WTC11 (cell line): ENCODE data around the gene TADA2A. TPM values are rescaled to one million over a fixed set of nuclear protein-coding genes. Genes with fewer than 3 reads are reported as not detected.
"Not testable (repeated sequence)": the region's sequence is repeated elsewhere in the genome, so short reads cannot be mapped to it uniquely, and the experiment has no call there.

Experiments used
- ATAC-seq: fragments of 200-7000 bp; cut with Tn5 transposase; 2 replicates; pipeline ENCODE4 v1.10.0; 2021; ENCODE audit warnings: mild to moderate bottlenecking, moderate library complexity
- CTCF ChIA-PET: fragments of 300-600 bp; sonication (Branson Sonifier 250); formaldehyde crosslinking; loops from one replicate; lab custom pipeline; 2021; ENCODE audit warnings: antibody characterized with exemption; lab: Charles Lee
- POLR2A ChIA-PET: fragments of 350-600 bp; sonication (Branson Sonifier 250); formaldehyde crosslinking; loops from one replicate; lab custom pipeline; 2021; ENCODE audit warnings: antibody characterized with exemption; lab: Charles Lee
- DNase-seq: peaks from one replicate; pipeline ENCODE4 v3.0.0; 2021; ENCODE audit warnings: low spot score
- H3K27ac Mint-ChIP-seq: 2 replicates; pipeline ENCODE4 v1.8.0; 2021; ENCODE audit warnings: mixed read lengths
- H3K27me3 Mint-ChIP-seq: 2 replicates; pipeline ENCODE4 v1.8.0; 2021; ENCODE audit warnings: low read depth, mild to moderate bottlenecking, moderate library complexity, mixed read lengths
- H3K36me3 Mint-ChIP-seq: 2 replicates; pipeline ENCODE4 v1.8.0; 2021; ENCODE audit warnings: mixed read lengths
- H3K4me1 Mint-ChIP-seq: 2 replicates; pipeline ENCODE4 v1.8.0; 2022; ENCODE audit warnings: mixed read lengths
- H3K4me3 Mint-ChIP-seq: 2 replicates; pipeline ENCODE4 v1.8.0; 2021; ENCODE audit warnings: mild to moderate bottlenecking, moderate library complexity, mixed read lengths
- H3K9me3 Mint-ChIP-seq: 2 replicates; pipeline ENCODE4 v1.8.0; 2021; ENCODE audit warnings: mixed read lengths
- ATF3 ChIP-seq: sonication (generic); formaldehyde crosslinking; conservative IDR thresholded peaks from 2 replicates; pipeline ENCODE4 v1.8.1; 2022; ENCODE audit warnings: mild to moderate bottlenecking, missing genetic modification reagents
- ELF4 ChIP-seq: sonication (generic); formaldehyde crosslinking; IDR thresholded peaks from 2 replicates; pipeline ENCODE4 v1.8.1; 2022; ENCODE audit warnings: low read depth, mild to moderate bottlenecking, moderate library complexity, missing genetic modification reagents
- FOXK1 ChIP-seq: sonication (generic); formaldehyde crosslinking; IDR thresholded peaks from 2 replicates; pipeline ENCODE4 v1.8.0; 2022; ENCODE audit warnings: mild to moderate bottlenecking, moderate library complexity, missing genetic modification reagents
- MXD4 ChIP-seq: fragments of 250-450 bp; sonication (Bioruptor Pico); IDR thresholded peaks from 2 replicates; pipeline ENCODE4 v1.8.0; 2021; ENCODE audit warnings: mild to moderate bottlenecking, moderate library complexity, borderline replicate concordance
- MYBL2 ChIP-seq: sonication (generic); formaldehyde crosslinking; IDR thresholded peaks from 2 replicates; pipeline ENCODE4 v1.8.1; 2023; ENCODE audit warnings: mild to moderate bottlenecking, moderate library complexity, missing genetic modification reagents
- NFYB ChIP-seq: sonication (generic); formaldehyde crosslinking; conservative IDR thresholded peaks from 2 replicates; pipeline ENCODE4 v1.8.0; 2022; ENCODE audit warnings: low read depth, missing genetic modification reagents
- PREB ChIP-seq: sonication (generic); formaldehyde crosslinking; IDR thresholded peaks from 2 replicates; pipeline ENCODE4 v1.8.1; 2022; ENCODE audit warnings: mild to moderate bottlenecking, missing genetic modification reagents, moderate library complexity, borderline replicate concordance
- PRRX2 ChIP-seq: fragments of 250-450 bp; sonication (Bioruptor Pico); IDR thresholded peaks from 2 replicates; pipeline ENCODE4 v1.8.0; 2021; ENCODE audit warnings: mild to moderate bottlenecking
- SMAD3 ChIP-seq: sonication (generic); formaldehyde crosslinking; IDR thresholded peaks from 2 replicates; pipeline ENCODE4 v1.8.0; 2022; ENCODE audit warnings: missing genetic modification reagents, mild to moderate bottlenecking, borderline replicate concordance
- TCF7 ChIP-seq: sonication (generic); formaldehyde crosslinking; IDR thresholded peaks from 2 replicates; pipeline ENCODE4 v1.8.0; 2022; ENCODE audit warnings: mild to moderate bottlenecking, low read depth, missing genetic modification reagents, moderate library complexity
- ZNF121 ChIP-seq: sonication (generic); formaldehyde crosslinking; IDR thresholded peaks from 2 replicates; pipeline ENCODE4 v1.8.0; 2023; ENCODE audit warnings: missing genetic modification reagents
- ZNF281 ChIP-seq: sonication (generic); formaldehyde crosslinking; IDR thresholded peaks from 2 replicates; pipeline ENCODE4 v1.8.0; 2023; ENCODE audit warnings: mild to moderate bottlenecking, missing genetic modification reagents
- ZNF423 ChIP-seq: fragments of 250-450 bp; sonication (Bioruptor Pico); IDR thresholded peaks from 2 replicates; pipeline ENCODE4 v2.1.2; 2022; ENCODE audit warnings: mild to moderate bottlenecking, moderate library complexity
- ZNF671 ChIP-seq: fragments of 250-450 bp; sonication (Bioruptor Pico); IDR thresholded peaks from 2 replicates; pipeline ENCODE4 v1.8.0; 2021; ENCODE audit warnings: mild to moderate bottlenecking
- total RNA-seq: library from RNA; stranded (reverse); gene quantifications from 3 replicates; pipeline ENCODE4 v1.2.3, GENCODE V29; 2021
- TF ChIP-seq, protein P1 (sequence below): sonication (generic); formaldehyde crosslinking; IDR thresholded peaks from 2 replicates; pipeline ENCODE4 v1.8.1; 2023; ENCODE audit warnings: mild to moderate bottlenecking, missing genetic modification reagents, borderline replicate concordance
- TF ChIP-seq, protein P2 (sequence below): sonication (generic); formaldehyde crosslinking; IDR thresholded peaks from 2 replicates; pipeline ENCODE4 v1.8.1; 2022; ENCODE audit warnings: mild to moderate bottlenecking, moderate library complexity, missing genetic modification reagents
- TF ChIP-seq, protein P3 (sequence below): sonication (generic); formaldehyde crosslinking; IDR thresholded peaks from 2 replicates; pipeline ENCODE4 v1.8.0; 2023; ENCODE audit warnings: missing genetic modification reagents
- TF ChIP-seq, protein P4 (sequence below): fragments of 250-450 bp; sonication (Bioruptor Pico); IDR thresholded peaks from 2 replicates; pipeline ENCODE4 v1.9.0; 2021; ENCODE audit warnings: mild to moderate bottlenecking

Gene TADA2A
- total RNA-seq, 1 experiment from 2014 or later: 16.5 TPM

DNA sequence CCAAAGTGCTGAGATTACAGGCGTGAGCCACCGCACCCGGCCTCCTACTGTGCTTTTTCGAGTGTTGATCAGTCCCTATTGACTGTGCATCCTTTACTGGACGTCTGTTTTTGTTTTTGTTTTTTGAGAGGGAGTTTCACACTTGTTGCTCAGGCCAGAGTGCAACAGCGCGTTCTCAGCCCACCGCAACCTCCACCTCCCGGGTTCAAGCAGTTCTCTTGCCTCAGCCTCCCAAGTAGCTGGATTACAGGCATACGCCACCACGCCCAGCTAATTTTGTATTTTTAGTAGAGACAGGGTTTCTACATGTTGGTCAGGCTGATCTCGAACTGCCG is 1.4 kb downstream of the TADA2A start:
- ChIA-PET CTCF (interaction anchor here (1.5 to 1.9 kb wide), 2 partner anchors 30 to 35 kb away, joined by 6 to 7 read pairs; no protein-coding TSS in a partner anchor), POLR2A (interaction anchor here (1.1 kb wide), 1 partner anchor 16 kb away, joined by 4 read pairs; no protein-coding TSS in a partner anchor)
- H3K9me3 Mint-ChIP-seq, DNase-seq, H3K27me3 Mint-ChIP-seq, ATAC-seq, H3K27ac Mint-ChIP-seq: not testable (repeated sequence)
- TF ChIP-seq ZNF121 (CRISPR knock-in tag): 0 out of 2 replicates have a peak, but pooled peaks have one; percentile 29
- peaks cover 18% of the 10 kb centered on the region for H3K4me1 Mint-ChIP-seq
- peak overlapping the region; percentile 76 for H3K4me3 Mint-ChIP-seq
- peaks cover 21% of the 10 kb centered on the region for H3K36me3 Mint-ChIP-seq

GRCh38 chr17:37410357-37410756 is 3.7 kb downstream of the TADA2A start:
- H3K36me3 Mint-ChIP-seq: peaks cover 40% of the 10 kb centered on the region
- TF ChIP-seq, protein P1, sequence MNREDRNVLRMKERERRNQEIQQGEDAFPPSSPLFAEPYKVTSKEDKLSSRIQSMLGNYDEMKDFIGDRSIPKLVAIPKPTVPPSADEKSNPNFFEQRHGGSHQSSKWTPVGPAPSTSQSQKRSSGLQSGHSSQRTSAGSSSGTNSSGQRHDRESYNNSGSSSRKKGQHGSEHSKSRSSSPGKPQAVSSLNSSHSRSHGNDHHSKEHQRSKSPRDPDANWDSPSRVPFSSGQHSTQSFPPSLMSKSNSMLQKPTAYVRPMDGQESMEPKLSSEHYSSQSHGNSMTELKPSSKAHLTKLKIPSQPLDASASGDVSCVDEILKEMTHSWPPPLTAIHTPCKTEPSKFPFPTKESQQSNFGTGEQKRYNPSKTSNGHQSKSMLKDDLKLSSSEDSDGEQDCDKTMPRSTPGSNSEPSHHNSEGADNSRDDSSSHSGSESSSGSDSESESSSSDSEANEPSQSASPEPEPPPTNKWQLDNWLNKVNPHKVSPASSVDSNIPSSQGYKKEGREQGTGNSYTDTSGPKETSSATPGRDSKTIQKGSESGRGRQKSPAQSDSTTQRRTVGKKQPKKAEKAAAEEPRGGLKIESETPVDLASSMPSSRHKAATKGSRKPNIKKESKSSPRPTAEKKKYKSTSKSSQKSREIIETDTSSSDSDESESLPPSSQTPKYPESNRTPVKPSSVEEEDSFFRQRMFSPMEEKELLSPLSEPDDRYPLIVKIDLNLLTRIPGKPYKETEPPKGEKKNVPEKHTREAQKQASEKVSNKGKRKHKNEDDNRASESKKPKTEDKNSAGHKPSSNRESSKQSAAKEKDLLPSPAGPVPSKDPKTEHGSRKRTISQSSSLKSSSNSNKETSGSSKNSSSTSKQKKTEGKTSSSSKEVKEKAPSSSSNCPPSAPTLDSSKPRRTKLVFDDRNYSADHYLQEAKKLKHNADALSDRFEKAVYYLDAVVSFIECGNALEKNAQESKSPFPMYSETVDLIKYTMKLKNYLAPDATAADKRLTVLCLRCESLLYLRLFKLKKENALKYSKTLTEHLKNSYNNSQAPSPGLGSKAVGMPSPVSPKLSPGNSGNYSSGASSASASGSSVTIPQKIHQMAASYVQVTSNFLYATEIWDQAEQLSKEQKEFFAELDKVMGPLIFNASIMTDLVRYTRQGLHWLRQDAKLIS: no peak
- TF ChIP-seq MXD4: no peak
- TF ChIP-seq PRRX2 (CRISPR knock-in tag): no peak
- TF ChIP-seq, protein P2, sequence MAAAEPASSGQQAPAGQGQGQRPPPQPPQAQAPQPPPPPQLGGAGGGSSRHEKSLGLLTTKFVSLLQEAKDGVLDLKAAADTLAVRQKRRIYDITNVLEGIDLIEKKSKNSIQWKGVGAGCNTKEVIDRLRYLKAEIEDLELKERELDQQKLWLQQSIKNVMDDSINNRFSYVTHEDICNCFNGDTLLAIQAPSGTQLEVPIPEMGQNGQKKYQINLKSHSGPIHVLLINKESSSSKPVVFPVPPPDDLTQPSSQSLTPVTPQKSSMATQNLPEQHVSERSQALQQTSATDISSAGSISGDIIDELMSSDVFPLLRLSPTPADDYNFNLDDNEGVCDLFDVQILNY (CRISPR knock-in tag): no peak
- TF ChIP-seq FOXK1: no peak
- no peak for TF ChIP-seq ATF3
- TF ChIP-seq PREB (CRISPR knock-in tag): no peak
- TF ChIP-seq NFYB: no peak
- no peak for TF ChIP-seq TCF7

GRCh38 chr17:37413875-37414519 is 7.3 kb downstream of the TADA2A start:
- peaks cover 44% of the 10 kb centered on the region for H3K36me3 Mint-ChIP-seq
- H3K4me3 Mint-ChIP-seq: no peak overlapping the region
- no peaks in the 10 kb centered on the region for H3K4me1 Mint-ChIP-seq
- DNase-seq: no peak
- ChIA-PET POLR2A (no interaction called here), CTCF (interaction anchor here (0.9 kb wide), 2 partner anchors 41 to 93 kb away, joined by 3 to 5 read pairs; no protein-coding TSS in a partner anchor)
- H3K9me3 Mint-ChIP-seq: peaks cover 5% of the 10 kb centered on the region; the same call in 1 of the 2 replicates
- no peak for ATAC-seq
- TF ChIP-seq ELF4: no peak
- TF ChIP-seq, all 79 proteins: peak for 0
- Mint-ChIP-seq H3K27me3 (no peaks in the 10 kb centered on the region), H3K27ac (no peak overlapping the region)

More at GRCh38 chr17:37410357-37410756, 3.7 kb downstream of the TADA2A start:
- peaks cover 5% of the 10 kb centered on the region; the same call in 1 of the 2 replicates for H3K9me3 Mint-ChIP-seq
- CTCF ChIA-PET: interaction anchor here (0.8 to 1.0 kb wide), 2 partner anchors 24 to 28 kb away, joined by 4 to 6 read pairs; no protein-coding TSS in a partner anchor
- no peak overlapping the region for H3K4me3 Mint-ChIP-seq
- DNase-seq (no peak), ATAC-seq (no peak)
- no peak overlapping the region for H3K27ac Mint-ChIP-seq
- peaks cover 12% of the 10 kb centered on the region for H3K4me1 Mint-ChIP-seq
- POLR2A ChIA-PET: interaction anchor here (0.6 kb wide), 1 partner anchor 14 kb away, joined by 3 read pairs; no protein-coding TSS in a partner anchor
- no peaks in the 10 kb centered on the region for H3K27me3 Mint-ChIP-seq

DNA sequence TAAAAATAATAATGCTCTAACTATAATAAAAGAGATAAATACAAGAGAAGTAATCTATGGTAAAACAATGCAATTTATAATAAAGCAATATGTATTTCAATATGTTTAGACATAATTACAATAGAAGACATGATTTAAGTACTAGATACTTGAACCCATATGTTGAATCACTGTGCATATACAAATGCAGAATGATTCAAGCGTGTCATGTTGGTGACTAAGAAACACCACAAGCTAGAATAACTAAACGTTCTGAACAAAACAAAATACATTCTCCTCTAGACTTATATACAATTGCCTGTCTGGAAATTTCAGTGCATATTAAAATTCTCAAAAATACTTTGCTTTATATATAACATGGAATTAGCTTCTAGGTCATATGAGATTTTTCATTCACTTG is 11.2 kb downstream of the TADA2A start:
- Mint-ChIP-seq H3K27ac (no peak overlapping the region), H3K36me3 (peaks cover 25% of the 10 kb centered on the region), H3K27me3 (no peaks in the 10 kb centered on the region), H3K9me3 (peaks cover 5% of the 10 kb centered on the region; the same call in 1 of the 2 replicates), H3K4me1 (no peaks in the 10 kb centered on the region), H3K4me3 (no peak overlapping the region)
- ATAC-seq (no peak), DNase-seq (no peak)
- ChIA-PET CTCF (interaction anchor here (2.4 kb wide), 1 partner anchor 44 kb away, joined by 6 read pairs; no protein-coding TSS in a partner anchor), POLR2A (no interaction called here)
- TF ChIP-seq SMAD3 (CRISPR knock-in tag): no peak
- TF ChIP-seq ZNF281 (CRISPR knock-in tag): no peak
- TF ChIP-seq ZNF423: no peak
- no peak for TF ChIP-seq ZNF671 (CRISPR knock-in tag)
- TF ChIP-seq ZNF121 (CRISPR knock-in tag): no peak
- TF ChIP-seq, protein P3, sequence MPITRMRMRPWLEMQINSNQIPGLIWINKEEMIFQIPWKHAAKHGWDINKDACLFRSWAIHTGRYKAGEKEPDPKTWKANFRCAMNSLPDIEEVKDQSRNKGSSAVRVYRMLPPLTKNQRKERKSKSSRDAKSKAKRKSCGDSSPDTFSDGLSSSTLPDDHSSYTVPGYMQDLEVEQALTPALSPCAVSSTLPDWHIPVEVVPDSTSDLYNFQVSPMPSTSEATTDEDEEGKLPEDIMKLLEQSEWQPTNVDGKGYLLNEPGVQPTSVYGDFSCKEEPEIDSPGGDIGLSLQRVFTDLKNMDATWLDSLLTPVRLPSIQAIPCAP: no peak
- TF ChIP-seq, protein P4, sequence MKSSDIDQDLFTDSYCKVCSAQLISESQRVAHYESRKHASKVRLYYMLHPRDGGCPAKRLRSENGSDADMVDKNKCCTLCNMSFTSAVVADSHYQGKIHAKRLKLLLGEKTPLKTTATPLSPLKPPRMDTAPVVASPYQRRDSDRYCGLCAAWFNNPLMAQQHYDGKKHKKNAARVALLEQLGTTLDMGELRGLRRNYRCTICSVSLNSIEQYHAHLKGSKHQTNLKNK (CRISPR knock-in tag): no peak
- TF ChIP-seq NFYB: no peak
- no peak for TF ChIP-seq MYBL2 (CRISPR knock-in tag)
